Ovary (tissue), 10 donors: Measurements from ENCODE around the gene AGMAT. TPM values are rescaled to one million over a fixed set of nuclear protein-coding genes. Genes with fewer than 3 reads are reported as not detected.
A peak's percentile ranks its signal among the peaks of the same experiment; 100 is the strongest.

Source experiments
- DNase-seq, 5 donors: peaks; one replicate each; pipeline ENCODE4 v3.0.0-alpha.2; 2019 to 2020
- H3K27ac ChIP-seq, 2 donors: fragments of 200-600 bp; one replicate each; pipeline versions ENCODE4 v1.5.1 to v1.8.0; 2019 to 2022
- H3K27me3 ChIP-seq: fragments of 200-600 bp; one replicate; pipeline ENCODE4 v1.8.0; 2022
- H3K36me3 ChIP-seq: fragments of 200-600 bp; sonication (generic); one replicate; pipeline ENCODE4 v1.5.1; 2019
- H3K4me1 ChIP-seq: one replicate; pipeline ENCODE4 v1.8.1; 2013; ENCODE audit warnings: mild to moderate bottlenecking, moderate library complexity; ENCODE audit not compliant: insufficient read depth
- H3K4me3 ChIP-seq: fragments of 200-600 bp; sonication (generic); one replicate; pipeline ENCODE4 v1.5.1; 2017
- H3K9me3 ChIP-seq, 2 donors: fragments of 200-600 bp in 1 of 2; sonication (generic) in 1 of 2; one replicate each; pipeline versions ENCODE4 v1.5.1 to v1.8.1; 2013 to 2019; ENCODE audit warnings: mild to moderate bottlenecking in 1 of 2, moderate library complexity in 1 of 2
- CTCF ChIP-seq, 3 donors: fragments of 450-650 bp in 2 of 3; fragments of 200-600 bp in 1 of 3; IDR thresholded peaks; one replicate each; pipeline versions ENCODE4 v1.5.1 to v1.8.0; 2016 to 2022; ENCODE audit warnings: antibody characterized with exemption in 3 of 3, mild to moderate bottlenecking in 1 of 3
- EP300 ChIP-seq: sonication (generic); formaldehyde crosslinking; IDR thresholded peaks from one replicate; pipeline ENCODE4 v1.6.1; 2017; ENCODE audit warnings: antibody characterized with exemption
- POLR2A ChIP-seq: fragments of 450-650 bp; IDR thresholded peaks from one replicate; pipeline ENCODE4 v1.6.1; 2017; ENCODE audit warnings: antibody characterized with exemption, mild to moderate bottlenecking, moderate library complexity
- WGBS, 3 donors: extraction: QIAGEN DNeasy Blood & Tissue Kit in 1 of 3; methylation state at CpG; one replicate each; pipeline versions ENCODE4 v1.1.5 to v1.1.7; 2013 to 2017; 5-methylcytosine and 5-hydroxymethylcytosine counted together
- intact Hi-C, 4 donors: fragments of 100-400 bp; cut with DNase I; formaldehyde crosslinking; loops; one replicate each; pipeline versions ENCODE4 v1.11.0 to v1.15.1; 2022 to 2023
- long read RNA-seq, 3 donors: library from polyadenylated mRNA in 2 of 3; unstranded in 2 of 3; transcript quantifications; one replicate each; pipeline ENCODE4 v2.0.0 and lab custom pipeline, GENCODE V29; 2021 to 2026
- polyA plus RNA-seq, 2 donors: library from polyadenylated mRNA; stranded (reverse); fragments of 200-250 nt in 1 of 2; fragments of 350-450 nt in 1 of 2; fragmentation: Illumina TruSeq in 1 of 2; extraction: RNeasy Lipid Tissue Mini Kit (QIAGEN cat#74804) in 1 of 2; gene quantifications; one replicate each; pipeline ENCODE4 v1.2.3, GENCODE V29; 2013 to 2014
- total RNA-seq, 7 donors: library from RNA; depleted of rRNA in 2 of 7; stranded (reverse); fragments of >200 nt in 2 of 7; fragmentation: NEBNext Ultra II Directional in 3 of 7; extraction: Animal tissue kit (Norgen Biotek cat#: 25700) in 3 of 7; gene quantifications; one replicate each; pipeline versions ENCODE4 v1.1.0 to v1.2.4, GENCODE V29; 2016 to 2023
- donor health status: DM: no; HTN: no; CAD: no; lungs with moderate emphysema.
- donor health status: DM: no; HTN: no; CAD: no.
- donor health status: Bipolar disorder and iron deficiency.
- donor health status: DM: yes; HTN: yes; CAD: no.
- donor health status: DM: no; HTN: no; CAD: no.
- donor health status: DM: yes; HTN: yes; CAD: no.

AGMAT gene
- total RNA-seq: under 1 TPM in 3 of 7 donors, not detected in 4; 0.30 to 0.31 (median 0.30) TPM
- polyA plus RNA-seq: 1 to 10 TPM in 1 of 2 donors, under 1 TPM in 1; 0.08 to 1.5 TPM
- long read RNA-seq, donor 1: 0 reads
- long read RNA-seq, donor 2: 0 reads
- long read RNA-seq, donor 3: 0 reads

GRCh38 chr1:15584489-15585363, at the start of gene AGMAT:
AGMAT (minus strand) TSS chr1:15585051; CDS start chr1:15584967, 84 bp downstream.
- Histone ChIP-seq H3K27me3 (no peaks in the 10 kb centered on the region), H3K4me3 (peak within 1 kb of the TSS; percentile 48), H3K36me3 (no peaks in the 10 kb centered on the region), H3K4me1 (peaks cover 2% of the 10 kb centered on the region), H3K9me3 (no peaks in the 10 kb centered on the region), H3K27ac (no peak within 1 kb of the TSS)
- 2 to 8% (median 4%) methylated on average over 16 to 68 of the region's 68 CpGs for WGBS, 3 donors
- no peak for TF ChIP-seq CTCF (IDR thresholded peaks at IDR 0.05)
- TF ChIP-seq POLR2A: no peak
- TF ChIP-seq EP300: no peak
- peak in 3 of 5 donors; percentile 29 to 66 (median 47) for DNase-seq
- intact Hi-C loops: no loop called here

GRCh38 chr1:15633756-15634420, 49.0 kb upstream of the AGMAT start:
- TF ChIP-seq EP300 (no peak), POLR2A (no peak), CTCF (IDR thresholded peaks at IDR 0.05) (no peak)
- no peak for DNase-seq
- Histone ChIP-seq H3K4me1 (no peaks in the 10 kb centered on the region), H3K27me3 (no peaks in the 10 kb centered on the region), H3K27ac (no peak overlapping the region), H3K36me3 (no peaks in the 10 kb centered on the region), H3K4me3 (no peak overlapping the region), H3K9me3 (no peaks in the 10 kb centered on the region)
- 90 to 92% (median 92%) methylated on average over 9 of the region's 9 CpGs for WGBS, 3 donors
- intact Hi-C loops: no loop called here

GRCh38 chr1:15628003-15628402, 43.2 kb upstream of the AGMAT start:
- Histone ChIP-seq H3K4me3 (no peak overlapping the region), H3K4me1 (peaks cover 1% of the 10 kb centered on the region), H3K9me3 (no peaks in the 10 kb centered on the region), H3K27ac (no peak overlapping the region), H3K36me3 (no peaks in the 10 kb centered on the region), H3K27me3 (no peaks in the 10 kb centered on the region)
- no peak for DNase-seq
- 60 to 69% (median 64%) methylated on average over 1 of the region's 1 CpG for WGBS, 3 donors
- TF ChIP-seq POLR2A: no peak
- TF ChIP-seq EP300: no peak
- TF ChIP-seq CTCF (IDR thresholded peaks at IDR 0.05): no peak
- intact Hi-C loops: no loop called here

GRCh38 chr1:15627343-15627988, 42.6 kb upstream of the AGMAT start:
- Histone ChIP-seq H3K27ac (no peak overlapping the region), H3K36me3 (no peaks in the 10 kb centered on the region), H3K9me3 (no peaks in the 10 kb centered on the region), H3K4me1 (peaks cover 1% of the 10 kb centered on the region), H3K4me3 (no peak overlapping the region), H3K27me3 (no peaks in the 10 kb centered on the region)
- intact Hi-C loops: no loop called here
- TF ChIP-seq POLR2A (no peak), EP300 (no peak)
- no peak for DNase-seq
- 55 to 69% (median 57%) methylated on average over 4 of the region's 4 CpGs for WGBS, 3 donors
